ENCODE measurements around the gene DPT. TPM values are rescaled to one million over a fixed set of nuclear protein-coding genes. Genes with fewer than 3 reads are reported as not detected.

DPT gene
- total and polyA plus RNA-seq, 11 donors = 15.1 to 74.1 (median 35.0) TPM

- WGBS, 4 donors = 66 to 80% (median 74%) methylated on average over 2 of the region's 2 CpGs
- peaks cover 0 to 6% (median 0%) of the 10 kb centered on the region in 12 donors for H3K4me1 ChIP-seq
- DNase-seq (no peak), ATAC-seq (peak in 3 of 4 donors; percentile 48 to 59 (median 48))
- H3K4me3 ChIP-seq = no peak overlapping the region
- H3K36me3 ChIP-seq = no peaks in the 10 kb centered on the region
- no peaks in the 10 kb centered on the region for H3K27me3 ChIP-seq
- H3K27ac ChIP-seq = no peak overlapping the region
- intact Hi-C loops (cut with DNase I) = no loop called here
- no peaks in the 10 kb centered on the region for H3K9me3 ChIP-seq
- TF ChIP-seq POLR2A (IDR thresholded peaks at IDR 0.05) = no peak
- no peak for TF ChIP-seq CTCF (IDR thresholded peaks at IDR 0.05)
These were observed 31.2 kb upstream of the DPT start for GRCh38 chr1:168760241-168760640.

GRCh38 chr1:168759077-168759476, 30.1 kb upstream of the DPT start:
- WGBS, 4 donors = 54 to 77% (median 60%) methylated on average over 3 of the region's 3 CpGs
- H3K4me1 ChIP-seq = peaks cover 0 to 6% (median 0%) of the 10 kb centered on the region in 12 donors
- DNase-seq = no peak
- intact Hi-C loops (cut with DNase I) = no loop called here
- H3K36me3 ChIP-seq = no peaks in the 10 kb centered on the region
- TF ChIP-seq CTCF (IDR thresholded peaks at IDR 0.05) = no peak
- no peak for TF ChIP-seq POLR2A (IDR thresholded peaks at IDR 0.05)
- no peak overlapping the region for H3K4me3 ChIP-seq
- ATAC-seq = no peak
- H3K27me3 ChIP-seq = no peaks in the 10 kb centered on the region
- H3K27ac ChIP-seq = no peak overlapping the region
- H3K9me3 ChIP-seq = no peaks in the 10 kb centered on the region

GRCh38 chr1:168758503-168758902, 29.5 kb upstream of the DPT start:
- ATAC-seq (no peak), DNase-seq (no peak)
- Histone ChIP-seq H3K36me3 (no peaks in the 10 kb centered on the region), H3K9me3 (no peaks in the 10 kb centered on the region), H3K27ac (no peak overlapping the region), H3K27me3 (no peaks in the 10 kb centered on the region), H3K4me3 (no peak overlapping the region), H3K4me1 (peaks cover 0 to 6% (median 0%) of the 10 kb centered on the region in 12 donors)
- 90 to 100% (median 97%) methylated on average over 1 of the region's 1 CpG for WGBS, 4 donors
- intact Hi-C loops (cut with DNase I) = no loop called here
- TF ChIP-seq POLR2A (IDR thresholded peaks at IDR 0.05) (no peak), CTCF (IDR thresholded peaks at IDR 0.05) (no peak)

GRCh38 chr1:168755800-168756418, 26.9 kb upstream of the DPT start:
- H3K27me3 ChIP-seq = no peaks in the 10 kb centered on the region
- peak in 2 of 4 donors; percentile 22 to 53 for ATAC-seq
- H3K9me3 ChIP-seq = no peaks in the 10 kb centered on the region
- TF ChIP-seq CTCF (IDR thresholded peaks at IDR 0.05) = no peak
- no peak for TF ChIP-seq POLR2A (IDR thresholded peaks at IDR 0.05)
- H3K4me3 ChIP-seq = no peak overlapping the region
- WGBS, 4 donors = 56 to 69% (median 63%) methylated on average over 5 of the region's 5 CpGs
- intact Hi-C loops (cut with DNase I) = no loop called here
- no peak for DNase-seq
- peaks cover 0 to 6% (median 0%) of the 10 kb centered on the region in 12 donors for H3K4me1 ChIP-seq
- H3K27ac ChIP-seq = no peak overlapping the region
- no peaks in the 10 kb centered on the region for H3K36me3 ChIP-seq
